Glomerular endothelial cell (primary cell): ENCODE results near the gene MFAP2. TPM values are rescaled to one million over a fixed set of nuclear protein-coding genes. Genes with fewer than 3 reads are reported as not detected.
"Not testable (repeated sequence)": the region's sequence is repeated elsewhere in the genome, so short reads cannot be mapped to it uniquely, and the experiment has no call there.

Source experiments
- DNase-seq: peaks from one replicate; pipeline ENCODE4 v3.0.0-alpha.2; 2011; ENCODE audit warnings: low read depth, low spot score; ENCODE audit errors: extremely low read depth
- total RNA-seq: library from RNA; depleted of rRNA; stranded (reverse); fragments of >200 nt; gene quantifications from 2 replicates; pipeline ENCODE4 v1.2.3, GENCODE V29; 2015

MFAP2 gene
- total RNA-seq, 1 donor from 2014 or later = 133 TPM

- DNase-seq = not testable (repeated sequence)
Observed at GRCh38 chr1:16933945-16934344, 46.5 kb downstream of the MFAP2 start.

GRCh38 chr1:16931206-16931934 lies 49.0 kb downstream of the MFAP2 start:
- DNase-seq = not testable (repeated sequence)

DNA sequence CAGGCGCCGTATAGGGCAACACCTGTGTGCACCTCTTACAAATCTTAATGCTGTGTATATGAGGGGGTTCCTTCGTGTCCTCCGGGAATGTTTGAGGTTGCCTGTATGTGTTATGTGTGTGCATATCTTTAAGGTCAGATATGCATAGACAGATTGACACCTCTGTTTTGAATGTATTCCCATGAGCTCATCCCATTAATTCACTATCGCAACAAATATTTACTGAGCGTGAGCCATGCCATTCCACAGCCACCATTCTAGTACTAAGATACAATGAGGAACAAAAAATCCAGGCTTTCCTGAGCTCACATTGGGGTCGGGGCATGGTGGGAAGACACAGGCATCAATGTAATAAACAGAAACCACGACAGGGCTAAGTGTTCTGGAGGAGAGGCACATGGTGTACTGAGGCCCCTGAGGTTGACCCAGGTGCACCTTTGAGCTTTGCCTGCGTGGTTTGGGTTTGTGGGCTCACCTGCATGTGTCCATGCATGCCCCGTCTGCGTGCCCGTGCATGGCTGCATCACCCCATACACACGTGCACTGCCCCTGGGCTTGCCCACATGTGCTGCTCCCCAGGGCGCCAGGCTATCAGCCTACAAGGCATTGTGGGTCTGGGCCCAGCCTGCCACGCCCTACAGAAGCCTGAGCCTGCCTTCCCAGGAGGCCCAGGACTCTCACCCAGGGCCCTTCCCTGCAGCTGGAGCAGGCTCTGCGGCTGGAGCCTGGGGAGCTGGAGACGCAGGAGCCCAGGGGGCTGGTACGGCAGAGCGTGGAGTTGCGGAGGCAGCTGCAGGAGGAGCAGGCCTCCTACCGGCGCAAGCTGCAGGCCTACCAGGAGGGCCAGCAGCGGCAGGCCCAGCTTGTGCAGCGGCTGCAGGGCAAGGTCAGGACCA lies 51.0 kb downstream of the MFAP2 start:
- DNase-seq = not testable (repeated sequence)

GRCh38 chr1:16927711-16928485 lies 52.5 kb downstream of the MFAP2 start:
- DNase-seq = no peak

GRCh38 chr1:16927256-16927655 lies 53.2 kb downstream of the MFAP2 start:
- no peak for DNase-seq

DNA sequence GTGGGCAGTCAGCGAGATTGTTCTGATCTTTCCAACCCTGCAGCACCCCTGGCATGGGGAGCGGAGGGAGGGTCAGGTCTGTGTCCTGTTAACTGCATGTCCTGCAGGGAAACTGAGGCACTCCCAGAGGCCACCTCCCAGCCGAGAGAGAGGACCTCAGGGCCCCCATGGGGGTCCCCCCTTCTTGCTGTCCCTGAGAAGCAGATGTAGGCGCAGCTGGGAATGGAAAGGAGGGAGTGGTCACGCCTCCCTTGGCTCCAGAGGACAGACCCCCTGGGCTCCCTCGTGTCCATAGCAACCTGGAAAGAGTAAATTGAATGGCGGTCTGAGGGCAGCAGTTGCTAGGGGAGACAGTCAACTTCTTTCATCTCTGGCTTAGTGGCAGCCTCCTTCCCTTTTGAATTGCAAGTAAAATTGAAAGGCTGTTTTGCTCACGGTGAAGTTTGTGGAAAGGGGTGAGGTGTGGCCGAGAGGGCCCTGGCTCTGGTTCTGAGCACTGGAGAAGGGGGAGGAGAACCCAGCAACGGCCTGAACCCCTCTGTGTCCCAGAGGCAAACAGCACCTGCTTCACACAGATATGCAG lies 53.8 kb downstream of the MFAP2 start:
- no peak for DNase-seq

DNA sequence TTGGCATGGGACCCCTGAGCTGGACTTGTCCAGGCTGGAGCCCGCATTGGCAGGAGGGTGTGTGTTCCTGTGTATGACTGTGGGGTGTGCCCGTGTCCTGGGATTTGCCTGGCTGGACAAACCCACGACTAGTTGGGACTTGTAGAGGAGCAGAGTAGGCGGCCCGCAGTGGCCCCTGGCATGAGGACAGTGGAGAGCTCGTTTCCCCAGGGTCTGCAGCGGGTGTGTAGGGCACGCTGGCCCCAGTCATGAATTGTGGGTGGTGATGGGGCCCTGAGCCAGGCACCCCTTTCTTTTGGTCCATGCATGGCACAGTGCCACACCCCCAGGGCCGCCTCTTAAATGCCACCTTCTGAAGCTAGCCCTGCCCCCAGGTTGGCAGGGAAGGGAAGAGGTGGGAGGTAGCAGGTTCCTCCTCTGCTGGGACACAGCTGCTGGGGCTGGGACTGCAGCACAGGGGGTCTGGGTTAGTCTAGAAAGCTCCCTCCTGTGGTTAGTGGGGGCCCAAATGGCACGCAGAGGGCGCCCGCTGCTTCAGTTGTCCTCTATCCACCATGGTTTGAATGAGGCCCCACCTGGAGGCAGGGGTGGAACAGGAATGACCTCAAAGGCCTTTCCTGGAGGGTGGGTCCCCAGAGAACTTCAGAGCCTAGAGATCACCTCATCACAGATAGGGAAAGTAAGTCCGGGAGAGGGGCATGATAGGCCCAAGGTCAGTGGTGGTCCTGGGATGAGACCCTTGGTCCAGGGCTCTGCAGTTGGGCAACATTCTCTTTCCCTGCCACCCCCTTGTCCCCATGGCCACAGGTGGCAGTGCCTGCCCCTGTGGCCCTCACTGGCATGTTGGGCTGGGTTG lies 54.6 kb downstream of the MFAP2 start:
- DNase-seq = no peak

DNA sequence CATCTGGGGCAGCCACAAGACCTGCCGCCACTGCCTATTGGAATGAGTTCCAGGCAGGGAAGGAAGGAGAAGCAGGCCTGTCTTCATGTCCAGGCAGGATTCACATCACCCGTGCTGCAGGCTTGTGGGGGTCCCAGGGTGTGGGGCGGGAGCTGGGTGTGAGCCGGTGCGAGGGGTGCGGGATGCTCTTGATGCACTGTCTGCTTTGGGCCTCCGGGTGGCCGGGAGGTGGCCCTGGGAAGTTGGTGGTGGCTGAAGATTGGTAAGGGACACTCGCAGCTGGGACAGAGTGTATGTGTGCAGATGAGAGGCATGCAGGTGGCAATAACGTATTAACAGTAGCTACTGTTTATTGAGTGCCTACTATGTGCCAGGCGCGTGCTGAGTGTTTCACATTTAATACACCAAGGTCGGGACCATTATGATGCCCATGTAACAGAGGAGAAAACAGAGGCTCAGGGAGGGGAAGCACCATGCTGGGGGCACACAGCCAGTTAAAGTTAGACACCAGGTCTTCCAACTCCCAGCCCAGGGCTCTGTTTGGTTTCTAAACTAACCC lies 55.4 kb downstream of the MFAP2 start:
- no peak for DNase-seq

Other genes starting within 250 kb of the MFAP2 start
- under 0.01 TPM in 2 replicates for gene RNU1-4, start 240.1 kb downstream of the MFAP2 start, total RNA-seq
- gene RNU1-2, start 84.6 kb downstream of the MFAP2 start, total RNA-seq = under 0.01 TPM in 2 replicates
- 22.9 and 26.7 TPM in 2 replicates for gene CROCC, start 58.7 kb downstream of the MFAP2 start, total RNA-seq
- gene ATP13A2, start 31.3 kb upstream of the MFAP2 start, total RNA-seq = 97.1 and 97.8 TPM in 2 replicates
- gene SDHB, start 73.4 kb upstream of the MFAP2 start, total RNA-seq = 101 and 102 TPM in 2 replicates
- 0.18 and 1.3 TPM in 2 replicates for gene PADI2, start 138.8 kb upstream of the MFAP2 start, total RNA-seq
- gene PADI1, start 224.5 kb upstream of the MFAP2 start, total RNA-seq = 0.18 and 0.58 TPM in 2 replicates